Measurements from ENCODE around the gene HABP4. TPM values are rescaled to one million over a fixed set of nuclear protein-coding genes. Genes with fewer than 3 reads are reported as not detected.

Gene HABP4
- total and polyA plus RNA-seq, 9 of the 15 experiments (the other 6 are each of a cell fraction or from before 2014, with no cell fraction given) = 0.38 to 2.4 (median 1.9) TPM

DNA sequence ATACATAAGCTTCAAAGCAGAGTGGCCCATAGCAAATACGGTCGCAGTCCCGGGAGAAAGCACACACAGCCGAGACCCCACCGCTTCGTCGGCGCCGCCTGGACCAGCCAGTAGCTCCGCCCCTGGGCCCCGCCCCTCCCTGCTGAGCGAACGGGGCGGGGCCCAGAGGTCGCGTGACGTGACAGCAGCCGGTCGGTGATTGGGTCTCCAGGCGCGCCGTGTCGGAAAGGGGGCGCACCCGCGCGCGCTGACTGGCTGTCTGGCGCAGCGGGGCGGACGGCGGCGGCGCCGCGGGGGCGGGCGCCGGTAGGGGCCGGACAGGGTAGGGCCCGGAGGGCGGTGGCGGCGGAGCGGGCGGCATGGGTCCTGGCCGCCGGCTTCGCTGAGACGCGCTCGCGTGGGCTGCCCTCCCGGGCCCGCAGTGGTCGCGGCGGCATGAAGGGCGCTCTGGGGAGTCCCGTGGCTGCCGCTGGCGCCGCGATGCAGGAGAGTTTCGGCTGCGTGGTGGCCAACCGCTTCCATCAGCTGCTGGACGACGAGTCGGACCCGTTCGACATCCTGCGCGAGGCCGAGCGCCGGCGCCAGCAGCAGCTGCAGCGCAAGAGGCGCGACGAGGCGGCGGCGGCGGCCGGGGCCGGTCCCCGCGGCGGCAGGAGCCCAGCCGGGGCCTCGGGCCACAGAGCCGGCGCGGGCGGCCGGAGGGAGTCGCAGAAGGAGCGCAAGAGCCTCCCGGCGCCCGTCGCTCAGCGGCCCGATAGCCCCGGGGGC lies at the start of gene HABP4 (continued):
- TF ChIP-seq EGR1 (conservative IDR thresholded peaks at IDR 0.05) (peak; percentile 40), FOXA1 (IDR thresholded peaks at IDR 0.05; ENCODE audit: borderline replicate concordance) (no peak), ASH1L (IDR thresholded peaks at IDR 0.05; ENCODE audit: borderline replicate concordance, low read depth, partially characterized antibody) (peak; percentile 42), PHF8 (IDR thresholded peaks at IDR 0.05; ENCODE audit: borderline replicate concordance, low read length) (peak; percentile 83; the same call in 1 of the 2 replicates), TAL1 (IDR thresholded peaks at IDR 0.05) (no peak), ZNF354B (CRISPR knock-in tag; IDR thresholded peaks at IDR 0.05) (no peak), NELFE (IDR thresholded peaks at IDR 0.05; ENCODE audit: insufficient read depth, insufficient read length) (no peak), RB1 (IDR thresholded peaks at IDR 0.05; ENCODE audit: low read depth) (0 out of 2 replicates have a peak, but pooled peaks have one; percentile 30), XRCC5 (IDR thresholded peaks at IDR 0.05; ENCODE audit: low read depth, low read length) (no peak), RBM25 (IDR thresholded peaks at IDR 0.05; ENCODE audit: low read depth, low read length, severe bottlenecking) (peak; percentile 100), STAG1 (CRISPR knock-in tag; IDR thresholded peaks at IDR 0.05; ENCODE audit: borderline replicate concordance) (no peak), HMG20B (CRISPR knock-in tag; IDR thresholded peaks at IDR 0.05) (no peak), ZFP36 (IDR thresholded peaks at IDR 0.05; ENCODE audit: low read depth, low read length, partially characterized antibody) (no peak), ZFX (CRISPR knock-in tag; IDR thresholded peaks at IDR 0.05) (peak; percentile 64), SRSF1 (IDR thresholded peaks at IDR 0.05; ENCODE audit: low read depth, low read length) (no peak), U2AF2 (optimal IDR thresholded peaks at IDR 0.05; ENCODE audit: low read depth, low read length) (no peak), TGIF2 (CRISPR knock-in tag; IDR thresholded peaks at IDR 0.05) (no peak)
- TF ChIP-seq, protein P1, sequence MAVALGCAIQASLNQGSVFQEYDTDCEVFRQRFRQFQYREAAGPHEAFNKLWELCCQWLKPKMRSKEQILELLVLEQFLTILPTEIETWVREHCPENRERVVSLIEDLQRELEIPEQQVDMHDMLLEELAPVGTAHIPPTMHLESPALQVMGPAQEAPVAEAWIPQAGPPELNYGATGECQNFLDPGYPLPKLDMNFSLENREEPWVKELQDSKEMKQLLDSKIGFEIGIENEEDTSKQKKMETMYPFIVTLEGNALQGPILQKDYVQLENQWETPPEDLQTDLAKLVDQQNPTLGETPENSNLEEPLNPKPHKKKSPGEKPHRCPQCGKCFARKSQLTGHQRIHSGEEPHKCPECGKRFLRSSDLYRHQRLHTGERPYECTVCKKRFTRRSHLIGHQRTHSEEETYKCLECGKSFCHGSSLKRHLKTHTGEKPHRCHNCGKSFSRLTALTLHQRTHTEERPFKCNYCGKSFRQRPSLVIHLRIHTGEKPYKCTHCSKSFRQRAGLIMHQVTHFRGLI (CRISPR knock-in tag; IDR thresholded peaks at IDR 0.05) = no peak
- TF ChIP-seq, protein P2, sequence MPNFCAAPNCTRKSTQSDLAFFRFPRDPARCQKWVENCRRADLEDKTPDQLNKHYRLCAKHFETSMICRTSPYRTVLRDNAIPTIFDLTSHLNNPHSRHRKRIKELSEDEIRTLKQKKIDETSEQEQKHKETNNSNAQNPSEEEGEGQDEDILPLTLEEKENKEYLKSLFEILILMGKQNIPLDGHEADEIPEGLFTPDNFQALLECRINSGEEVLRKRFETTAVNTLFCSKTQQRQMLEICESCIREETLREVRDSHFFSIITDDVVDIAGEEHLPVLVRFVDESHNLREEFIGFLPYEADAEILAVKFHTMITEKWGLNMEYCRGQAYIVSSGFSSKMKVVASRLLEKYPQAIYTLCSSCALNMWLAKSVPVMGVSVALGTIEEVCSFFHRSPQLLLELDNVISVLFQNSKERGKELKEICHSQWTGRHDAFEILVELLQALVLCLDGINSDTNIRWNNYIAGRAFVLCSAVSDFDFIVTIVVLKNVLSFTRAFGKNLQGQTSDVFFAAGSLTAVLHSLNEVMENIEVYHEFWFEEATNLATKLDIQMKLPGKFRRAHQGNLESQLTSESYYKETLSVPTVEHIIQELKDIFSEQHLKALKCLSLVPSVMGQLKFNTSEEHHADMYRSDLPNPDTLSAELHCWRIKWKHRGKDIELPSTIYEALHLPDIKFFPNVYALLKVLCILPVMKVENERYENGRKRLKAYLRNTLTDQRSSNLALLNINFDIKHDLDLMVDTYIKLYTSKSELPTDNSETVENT (CRISPR knock-in tag; IDR thresholded peaks at IDR 0.05) = no peak
- TF ChIP-seq, protein P3, sequence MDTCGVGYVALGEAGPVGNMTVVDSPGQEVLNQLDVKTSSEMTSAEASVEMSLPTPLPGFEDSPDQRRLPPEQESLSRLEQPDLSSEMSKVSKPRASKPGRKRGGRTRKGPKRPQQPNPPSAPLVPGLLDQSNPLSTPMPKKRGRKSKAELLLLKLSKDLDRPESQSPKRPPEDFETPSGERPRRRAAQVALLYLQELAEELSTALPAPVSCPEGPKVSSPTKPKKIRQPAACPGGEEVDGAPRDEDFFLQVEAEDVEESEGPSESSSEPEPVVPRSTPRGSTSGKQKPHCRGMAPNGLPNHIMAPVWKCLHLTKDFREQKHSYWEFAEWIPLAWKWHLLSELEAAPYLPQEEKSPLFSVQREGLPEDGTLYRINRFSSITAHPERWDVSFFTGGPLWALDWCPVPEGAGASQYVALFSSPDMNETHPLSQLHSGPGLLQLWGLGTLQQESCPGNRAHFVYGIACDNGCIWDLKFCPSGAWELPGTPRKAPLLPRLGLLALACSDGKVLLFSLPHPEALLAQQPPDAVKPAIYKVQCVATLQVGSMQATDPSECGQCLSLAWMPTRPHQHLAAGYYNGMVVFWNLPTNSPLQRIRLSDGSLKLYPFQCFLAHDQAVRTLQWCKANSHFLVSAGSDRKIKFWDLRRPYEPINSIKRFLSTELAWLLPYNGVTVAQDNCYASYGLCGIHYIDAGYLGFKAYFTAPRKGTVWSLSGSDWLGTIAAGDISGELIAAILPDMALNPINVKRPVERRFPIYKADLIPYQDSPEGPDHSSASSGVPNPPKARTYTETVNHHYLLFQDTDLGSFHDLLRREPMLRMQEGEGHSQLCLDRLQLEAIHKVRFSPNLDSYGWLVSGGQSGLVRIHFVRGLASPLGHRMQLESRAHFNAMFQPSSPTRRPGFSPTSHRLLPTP (IDR thresholded peaks at IDR 0.05; ENCODE audit: borderline replicate concordance, extremely low read depth, insufficient read length) = no peak
- TF ChIP-seq, protein P4, sequence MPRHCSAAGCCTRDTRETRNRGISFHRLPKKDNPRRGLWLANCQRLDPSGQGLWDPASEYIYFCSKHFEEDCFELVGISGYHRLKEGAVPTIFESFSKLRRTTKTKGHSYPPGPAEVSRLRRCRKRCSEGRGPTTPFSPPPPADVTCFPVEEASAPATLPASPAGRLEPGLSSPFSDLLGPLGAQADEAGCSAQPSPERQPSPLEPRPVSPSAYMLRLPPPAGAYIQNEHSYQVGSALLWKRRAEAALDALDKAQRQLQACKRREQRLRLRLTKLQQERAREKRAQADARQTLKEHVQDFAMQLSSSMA (CRISPR knock-in tag; IDR thresholded peaks at IDR 0.05) = 0 out of 2 replicates have a peak, but pooled peaks have one; percentile 37
